Activated T-cell treated with anti-CD3 and anti-CD28 coated beads for 1 hour (primary cell): Measurements from ENCODE around the gene RUSF1.
"Not testable (repeated sequence)": the region's sequence is repeated elsewhere in the genome, so short reads cannot be mapped to it uniquely, and the experiment has no call there.

Experiments used
- DNase-seq: peaks from one replicate; pipeline ENCODE4 v3.0.0-alpha.2; 2020; ENCODE audit warnings: low read depth

Gene RUSF1

DNA sequence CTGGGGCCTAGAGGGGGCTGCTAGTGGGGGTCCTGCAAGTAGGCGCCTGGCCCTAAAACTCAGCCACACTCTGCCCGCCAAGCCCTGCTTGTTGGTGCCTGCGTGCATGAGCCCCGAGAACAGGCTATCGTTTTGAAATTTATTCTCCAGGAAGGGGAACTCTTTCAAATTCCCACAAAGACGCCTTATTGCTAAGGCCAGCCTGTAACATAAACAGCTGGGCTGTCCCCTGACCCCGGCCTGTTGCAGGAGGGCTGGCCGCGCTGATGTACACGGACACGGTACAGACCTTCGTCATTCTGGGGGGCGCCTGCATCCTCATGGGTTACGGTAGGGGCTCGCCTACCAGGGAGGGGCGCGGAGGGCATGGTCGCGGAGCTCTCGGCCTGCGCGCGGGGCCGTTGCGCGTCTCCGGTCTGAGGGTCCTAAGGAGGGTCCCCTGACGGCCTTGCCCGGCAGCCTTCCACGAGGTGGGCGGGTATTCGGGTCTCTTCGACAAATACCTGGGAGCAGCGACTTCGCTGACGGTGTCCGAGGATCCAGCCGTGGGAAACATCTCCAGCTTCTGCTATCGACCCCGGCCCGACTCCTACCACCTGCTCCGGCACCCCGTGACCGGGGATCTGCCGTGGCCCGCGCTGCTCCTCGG, 21.0 kb downstream of the RUSF1 start:
- no peak for DNase-seq

DNA sequence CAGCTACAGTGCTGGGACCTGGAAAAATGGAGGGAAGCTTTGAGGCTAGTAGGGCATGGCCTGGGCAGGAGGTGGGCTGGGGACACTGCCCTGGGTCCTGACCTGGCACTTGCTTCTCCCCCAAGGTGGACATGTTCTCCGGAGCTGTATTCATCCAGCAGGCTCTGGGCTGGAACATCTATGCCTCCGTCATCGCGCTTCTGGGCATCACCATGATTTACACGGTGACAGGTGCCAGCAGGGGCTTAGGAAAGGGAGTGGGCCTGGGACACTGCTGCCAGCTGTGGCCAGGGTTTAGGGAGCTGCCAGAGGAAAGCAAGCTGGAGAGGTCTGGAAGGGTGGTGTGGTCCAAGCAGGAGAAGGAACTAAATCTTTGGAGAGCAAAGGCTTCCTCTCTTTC, 22.1 kb downstream of the RUSF1 start:
- DNase-seq: no peak

DNA sequence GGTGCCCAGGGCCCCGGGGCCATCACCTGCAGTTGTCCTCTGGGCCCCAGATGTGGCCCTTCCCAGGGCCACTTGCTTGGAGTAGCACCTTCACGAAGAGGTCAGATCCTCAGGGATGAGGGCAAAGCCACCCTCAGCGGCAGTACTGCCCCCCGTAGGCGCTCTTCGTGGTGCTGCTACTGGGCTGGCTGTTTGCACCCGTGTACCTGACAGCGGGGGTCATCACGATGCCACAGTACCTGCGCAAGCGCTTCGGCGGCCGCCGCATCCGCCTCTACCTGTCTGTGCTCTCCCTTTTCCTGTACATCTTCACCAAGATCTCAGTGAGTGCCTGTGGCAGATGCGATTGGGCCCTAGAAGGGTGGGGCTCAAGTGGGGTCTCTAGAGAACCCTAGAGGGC, 22.6 kb downstream of the RUSF1 start:
- no peak for DNase-seq

DNA sequence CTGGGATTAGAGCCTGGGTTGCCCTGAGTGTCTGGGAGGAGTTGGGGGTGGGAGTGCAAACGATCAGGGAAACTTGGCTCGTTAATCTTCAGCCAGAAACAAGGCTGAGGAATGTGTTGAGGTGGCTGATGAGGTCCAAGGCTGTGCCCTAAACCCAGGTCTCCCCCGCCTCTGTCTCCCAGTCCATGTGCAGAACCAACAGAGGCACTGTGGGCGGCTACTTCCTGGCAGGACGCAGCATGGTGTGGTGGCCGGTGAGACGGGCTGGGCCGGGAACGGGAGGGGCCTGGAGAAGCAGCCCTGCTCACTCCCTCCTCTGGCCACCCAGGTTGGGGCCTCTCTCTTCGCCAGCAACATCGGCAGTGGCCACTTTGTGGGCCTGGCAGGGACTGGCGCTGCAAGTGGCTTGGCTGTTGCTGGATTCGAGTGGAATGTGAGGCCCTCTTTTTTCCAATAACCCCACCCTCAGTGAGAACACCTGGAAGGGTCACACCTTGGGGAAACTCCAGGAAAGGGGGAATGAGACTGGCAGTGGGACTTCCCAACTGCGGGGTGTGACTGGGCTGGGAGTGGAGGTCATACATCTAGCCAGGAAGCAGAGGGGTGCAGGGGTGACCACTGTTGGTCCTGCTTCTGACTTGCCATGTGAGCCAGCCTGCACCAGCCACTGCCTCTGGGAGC, 23.6 kb downstream of the RUSF1 start:
- no peak for DNase-seq

DNA sequence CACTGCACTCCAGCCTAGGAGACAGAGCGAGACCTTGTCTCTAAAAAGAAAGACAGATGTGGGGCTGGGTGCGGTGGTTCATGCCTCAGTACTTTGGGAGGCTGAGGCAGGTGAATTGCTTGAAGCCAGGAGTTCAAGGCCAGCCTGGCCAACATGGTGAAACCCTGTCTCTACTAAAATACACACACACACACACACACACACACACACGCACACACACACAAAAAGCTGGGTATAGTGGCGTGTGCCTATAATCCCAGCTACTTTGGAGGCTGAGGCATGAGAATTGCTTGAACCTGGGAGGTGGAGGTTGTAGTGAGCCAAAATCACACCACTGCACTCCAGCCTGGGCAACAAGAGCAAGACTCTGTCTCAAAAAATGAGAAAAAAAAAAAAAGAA, 24.1 kb downstream of the RUSF1 start:
- DNase-seq: not testable (repeated sequence)

DNA sequence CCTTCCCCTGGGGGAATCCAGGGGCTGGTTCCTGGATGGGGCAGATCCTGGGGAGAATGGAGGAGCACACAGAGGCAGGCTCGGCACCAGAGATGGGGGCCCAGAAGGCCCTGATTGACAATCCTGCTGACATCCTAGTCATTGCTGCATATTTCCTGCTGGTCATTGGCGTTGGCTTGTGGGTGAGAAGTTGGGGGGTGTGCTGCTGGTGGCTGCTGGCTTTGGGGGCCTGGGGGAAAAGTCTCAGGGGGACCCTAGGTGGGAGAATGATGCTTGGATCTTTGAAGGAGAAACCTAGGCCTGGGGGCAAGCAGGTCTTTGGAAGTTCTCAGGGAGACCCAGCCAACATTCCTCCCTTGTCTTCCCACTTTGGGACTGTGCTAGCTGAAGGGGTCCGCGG, 25.1 kb downstream of the RUSF1 start, which contains the start of gene SLC5A2:
TSS of gene SLC5A2 (plus strand) at position 43 of the 400 bp plus-strand sequence. CDS start at position 57, 14 bp downstream.
- DNase-seq: no peak

DNA sequence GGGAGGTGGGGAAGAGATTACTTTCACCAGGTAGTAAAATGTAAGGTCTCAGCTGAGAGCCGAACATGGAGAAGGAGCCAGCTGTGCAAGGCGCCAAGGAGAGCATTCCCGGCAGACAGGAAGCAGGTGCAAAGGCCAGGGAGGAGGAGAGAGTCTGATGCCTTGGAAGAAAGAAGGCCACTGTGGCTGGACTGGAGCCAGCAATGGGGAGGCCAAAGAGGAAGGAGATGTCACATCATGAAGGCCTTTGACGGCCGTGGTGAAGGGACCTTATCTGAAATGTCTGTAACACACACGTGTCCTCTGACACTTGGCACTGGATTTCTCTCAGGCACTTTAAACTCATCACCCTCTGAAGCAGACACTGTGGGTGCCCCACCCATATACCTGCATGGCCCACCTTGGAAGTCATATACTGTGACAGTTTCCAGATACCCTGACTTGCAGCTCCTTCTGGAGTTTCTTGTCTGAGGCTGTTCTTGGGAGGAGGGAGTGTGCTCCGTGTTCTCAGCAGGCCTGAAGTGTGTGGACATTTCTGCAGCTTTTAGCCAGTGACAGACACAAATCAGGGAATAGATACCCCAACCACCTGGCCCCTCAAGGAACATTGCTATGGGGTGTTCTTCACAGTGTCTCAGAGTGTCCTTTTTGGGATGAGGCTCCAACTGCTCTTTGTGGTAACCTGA, 27.2 kb downstream of the RUSF1 start:
- DNase-seq: no peak

DNA sequence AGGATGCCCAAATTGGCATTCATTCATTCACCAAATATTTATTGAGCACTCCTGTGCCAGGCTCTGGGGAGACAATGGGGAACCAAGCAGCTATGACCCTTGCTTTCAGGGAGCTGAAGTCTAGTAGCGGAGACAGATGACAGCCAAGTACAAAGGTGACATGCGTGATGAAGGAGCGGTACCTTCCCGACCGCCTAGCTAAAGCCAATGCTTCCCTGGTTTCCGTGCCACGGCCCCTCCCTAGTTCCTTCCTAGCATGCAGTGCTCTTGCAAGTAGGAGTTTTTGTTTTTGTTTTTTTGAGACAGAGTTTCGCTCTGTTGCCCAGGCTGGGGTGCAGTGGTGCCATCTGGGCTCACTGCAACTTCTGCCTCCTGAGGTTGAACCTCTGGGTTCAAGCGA, 28.4 kb downstream of the RUSF1 start:
- DNase-seq: no peak

DNA sequence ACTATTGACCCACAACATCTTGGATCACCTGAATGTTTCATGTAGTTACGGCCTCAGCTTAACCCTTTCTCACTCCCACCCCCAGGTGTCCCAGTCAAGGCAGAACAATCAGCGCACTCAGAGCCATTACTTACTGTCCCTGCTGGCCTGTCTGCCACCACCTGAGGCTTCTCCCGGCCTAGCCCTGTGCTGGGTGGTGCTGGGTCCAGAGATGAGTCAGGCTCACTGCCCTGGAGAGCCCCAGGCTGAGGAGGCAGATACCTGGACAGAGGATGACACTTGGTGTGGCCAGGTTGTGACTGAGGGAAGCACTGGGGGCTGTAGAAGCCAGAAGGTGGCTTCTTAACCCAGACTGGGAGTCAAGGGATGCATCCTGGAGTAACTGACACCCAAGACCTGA, 29.2 kb downstream of the RUSF1 start:
- no peak for DNase-seq

DNA sequence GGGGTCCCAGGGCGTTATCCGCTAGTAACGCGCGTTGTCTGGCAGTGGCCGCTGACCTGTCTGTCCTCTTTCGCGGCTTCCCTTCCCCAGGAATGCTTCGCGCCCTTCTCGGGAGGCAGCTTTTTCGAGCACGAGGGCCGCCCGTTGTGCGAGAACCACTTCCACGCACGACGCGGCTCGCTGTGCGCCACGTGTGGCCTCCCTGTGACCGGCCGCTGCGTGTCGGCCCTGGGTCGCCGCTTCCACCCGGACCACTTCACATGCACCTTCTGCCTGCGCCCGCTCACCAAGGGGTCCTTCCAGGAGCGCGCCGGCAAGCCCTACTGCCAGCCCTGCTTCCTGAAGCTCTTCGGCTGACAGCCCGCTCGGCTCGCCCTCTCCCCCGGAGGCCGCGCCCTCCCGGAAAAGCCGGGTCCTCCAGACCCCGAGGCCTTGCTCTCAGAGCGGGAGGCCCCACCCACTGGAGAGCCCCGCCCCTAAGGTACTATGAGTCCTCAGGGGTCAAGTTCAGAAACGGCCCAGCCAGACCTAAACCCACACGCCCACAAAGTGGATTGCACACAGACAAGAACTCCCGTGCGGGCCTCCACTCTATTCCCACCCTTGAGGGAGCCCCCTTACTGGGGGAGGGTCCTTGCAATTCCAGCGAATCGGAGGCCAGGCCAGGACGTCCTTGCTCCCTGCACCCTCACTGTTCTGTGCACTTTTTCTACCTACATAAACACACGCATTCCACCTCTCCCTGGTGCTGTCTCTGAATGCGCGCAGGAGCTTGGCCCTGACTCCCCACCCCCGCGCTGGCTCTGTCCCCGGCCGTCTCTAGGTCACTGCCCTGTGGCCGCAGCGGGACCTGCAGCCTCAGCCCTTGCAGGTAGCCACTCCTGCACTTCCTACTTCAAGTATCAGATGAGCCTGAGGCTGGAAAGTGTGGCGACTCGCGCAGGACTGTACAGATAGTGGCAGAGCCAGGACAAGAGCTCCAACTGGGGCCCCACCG, 30.7 kb downstream of the RUSF1 start:
- DNase-seq: no peak

DNA sequence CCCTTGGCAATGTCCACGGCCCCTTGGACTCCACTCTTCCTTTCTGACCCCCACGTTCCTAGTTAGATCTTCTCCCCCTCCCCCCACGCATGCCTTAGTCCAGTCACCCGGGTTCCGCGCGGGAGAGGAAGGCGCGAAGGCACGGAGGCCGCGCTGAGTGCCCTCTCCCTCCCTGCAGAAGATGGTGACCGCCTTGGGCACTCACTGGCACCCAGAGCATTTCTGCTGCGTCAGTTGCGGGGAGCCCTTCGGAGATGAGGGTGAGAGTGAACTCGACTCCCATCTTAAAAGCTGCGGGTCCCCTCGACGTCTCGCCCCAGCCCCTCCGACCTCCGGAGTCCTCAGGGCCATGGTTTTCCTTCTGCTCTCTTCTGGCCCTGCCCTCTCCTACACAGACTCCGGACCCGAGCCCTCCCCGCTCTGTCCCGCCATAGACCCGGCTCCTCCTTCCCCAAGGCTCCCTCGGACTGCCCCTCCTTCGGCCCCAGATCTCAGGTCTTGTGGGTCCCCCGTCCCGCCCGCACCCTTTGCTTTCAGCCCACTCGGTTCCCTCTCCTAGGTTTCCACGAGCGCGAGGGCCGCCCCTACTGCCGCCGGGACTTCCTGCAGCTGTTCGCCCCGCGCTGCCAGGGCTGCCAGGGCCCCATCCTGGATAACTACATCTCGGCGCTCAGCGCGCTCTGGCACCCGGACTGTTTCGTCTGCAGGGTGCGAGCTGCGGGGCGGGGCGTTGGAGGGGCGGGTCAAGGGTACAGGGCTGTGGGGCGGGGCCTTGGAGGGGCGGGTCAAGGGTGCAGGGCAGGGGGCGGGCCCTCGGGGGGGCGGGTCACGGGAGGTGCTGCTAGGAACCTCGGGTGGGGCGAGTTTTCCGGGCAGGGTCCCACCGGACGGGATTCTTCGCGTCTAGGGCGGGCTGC, 31.6 kb downstream of the RUSF1 start:
- peak; percentile 92 for DNase-seq

DNA sequence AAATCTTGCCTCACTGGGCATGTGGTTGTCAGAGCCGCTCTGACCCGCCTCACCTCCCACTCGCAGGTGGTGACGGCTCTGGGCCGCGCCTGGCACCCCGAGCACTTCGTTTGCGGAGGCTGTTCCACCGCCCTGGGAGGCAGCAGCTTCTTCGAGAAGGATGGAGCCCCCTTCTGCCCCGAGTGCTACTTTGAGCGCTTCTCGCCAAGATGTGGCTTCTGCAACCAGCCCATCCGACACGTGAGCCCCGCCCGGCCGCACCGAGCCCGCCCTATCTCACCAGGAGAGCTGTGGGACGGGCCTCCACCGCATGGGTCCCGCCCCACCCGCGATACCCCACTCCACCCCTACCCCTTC, 32.3 kb downstream of the RUSF1 start:
- no peak for DNase-seq

DNA sequence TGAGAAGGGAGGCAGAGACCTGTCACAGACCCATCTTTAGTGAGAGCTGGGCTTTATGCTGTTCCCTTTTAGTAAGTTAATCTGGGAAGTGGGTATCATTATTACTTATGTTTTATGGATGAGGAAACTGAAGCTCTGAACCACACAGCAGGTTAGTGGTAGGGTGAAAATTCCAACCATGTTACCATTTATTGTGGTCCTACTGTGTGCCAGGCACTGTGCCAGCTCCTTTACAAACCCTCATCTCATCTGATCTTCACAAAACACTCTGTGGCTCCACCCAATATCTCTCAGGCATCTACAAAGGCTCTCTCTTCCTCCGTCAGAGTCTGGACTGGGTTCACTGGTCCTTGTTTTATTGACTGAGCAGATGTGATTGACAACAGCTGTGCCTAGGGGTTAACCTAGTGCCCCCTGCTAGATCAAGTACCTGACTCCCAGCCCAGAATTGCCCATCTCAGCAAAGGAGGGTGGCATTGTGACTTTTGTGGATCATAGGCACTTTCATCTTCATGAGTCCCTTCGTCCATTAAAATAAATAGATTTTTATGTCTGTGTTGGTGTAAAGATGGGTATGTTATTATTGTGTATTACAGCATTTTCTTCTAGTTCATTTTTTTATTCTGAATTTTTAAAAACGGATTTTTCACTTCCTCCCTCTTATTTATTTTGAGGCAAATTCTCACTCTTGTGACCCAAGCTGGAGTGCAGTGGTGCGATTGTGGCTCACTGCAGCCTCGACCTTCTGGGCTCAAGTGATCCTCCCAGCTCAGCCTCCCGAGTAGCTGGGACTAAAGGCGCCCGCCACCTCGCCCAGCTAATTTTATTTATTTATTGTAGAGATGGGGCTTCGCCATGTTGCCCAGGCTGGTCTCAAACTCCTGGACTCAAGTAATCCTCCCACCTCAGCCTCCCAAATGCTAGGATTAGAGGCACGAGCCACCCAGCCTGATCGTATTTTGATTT, 33.1 kb downstream of the RUSF1 start:
- no peak for DNase-seq

DNA sequence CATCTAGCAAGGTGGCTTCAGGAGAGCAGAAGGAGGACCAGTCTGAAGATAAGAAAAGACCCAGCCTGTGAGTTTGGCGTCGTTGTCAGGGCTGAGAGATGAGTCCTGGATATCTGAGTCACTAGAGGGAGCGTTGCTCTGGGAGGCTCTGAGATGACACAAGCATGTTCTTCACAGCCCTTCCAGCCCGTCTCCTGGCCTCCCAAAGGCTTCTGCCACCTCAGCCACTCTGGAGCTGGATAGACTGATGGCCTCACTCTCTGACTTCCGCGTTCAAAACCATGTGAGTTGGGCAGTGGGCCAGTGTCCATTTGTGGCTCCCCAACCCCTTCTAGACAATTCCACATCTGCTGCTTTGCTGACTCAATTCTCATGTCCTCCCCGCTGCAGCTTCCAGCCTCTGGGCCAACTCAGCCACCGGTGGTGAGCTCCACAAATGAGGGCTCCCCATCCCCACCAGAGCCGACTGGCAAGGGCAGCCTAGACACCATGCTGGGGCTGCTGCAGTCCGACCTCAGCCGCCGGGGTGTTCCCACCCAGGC, 33.9 kb downstream of the RUSF1 start:
- no peak for DNase-seq

DNA sequence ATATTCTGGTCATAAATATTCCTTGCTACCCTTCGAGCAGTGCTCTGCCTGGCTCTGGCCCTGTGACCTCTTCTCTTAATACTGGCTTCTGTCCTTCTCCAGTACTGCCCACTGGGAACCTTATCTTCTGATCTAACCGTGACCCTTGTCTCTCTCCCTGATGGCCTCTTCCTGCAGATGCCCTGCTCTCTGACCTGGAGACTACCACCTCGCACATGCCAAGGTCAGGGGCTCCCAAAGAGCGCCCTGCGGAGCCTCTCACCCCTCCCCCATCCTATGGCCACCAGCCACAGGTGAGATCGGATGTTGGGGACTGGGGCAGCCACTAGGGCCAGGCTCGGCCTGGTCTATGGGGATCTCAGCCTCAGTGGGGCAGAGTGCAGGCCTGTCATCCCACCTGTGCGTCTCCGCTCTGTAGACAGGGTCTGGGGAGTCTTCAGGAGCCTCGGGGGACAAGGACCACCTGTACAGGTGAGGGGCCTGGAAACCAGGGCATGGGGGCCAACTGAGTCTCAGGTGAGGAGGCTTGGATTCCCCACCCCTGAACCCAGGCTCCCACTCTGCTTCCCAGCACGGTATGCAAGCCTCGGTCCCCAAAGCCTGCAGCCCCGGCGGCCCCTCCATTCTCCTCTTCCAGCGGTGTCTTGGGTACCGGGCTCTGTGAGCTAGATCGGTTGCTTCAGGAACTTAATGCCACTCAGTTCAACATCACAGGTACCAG, 34.8 kb downstream of the RUSF1 start:
- no peak for DNase-seq

DNA sequence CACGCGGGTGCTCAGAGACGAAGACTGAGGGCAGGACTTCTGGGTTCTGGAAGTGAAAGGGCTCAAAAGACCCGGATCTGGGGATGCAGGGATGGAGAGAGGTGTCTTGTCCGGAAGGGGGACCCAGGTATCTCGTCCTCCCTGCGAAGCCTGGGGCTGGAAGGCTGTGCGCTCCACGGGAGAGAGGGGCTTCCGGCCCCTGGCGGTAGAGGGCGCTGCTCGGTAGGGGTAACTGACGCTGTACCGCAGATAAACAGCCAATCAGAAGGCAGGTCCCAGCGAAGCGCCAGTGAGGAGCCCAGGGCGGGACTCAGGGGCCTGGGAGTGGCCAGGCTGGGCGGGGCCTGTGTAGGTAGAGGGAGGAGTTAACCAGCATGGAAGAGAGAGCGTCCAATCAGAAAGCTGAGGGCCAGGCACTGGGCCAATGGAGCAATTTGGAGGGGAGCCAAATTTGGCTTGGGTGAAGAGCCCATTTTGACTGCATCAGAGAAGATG, 35.4 kb downstream of the RUSF1 start:
- DNase-seq: no peak

DNA sequence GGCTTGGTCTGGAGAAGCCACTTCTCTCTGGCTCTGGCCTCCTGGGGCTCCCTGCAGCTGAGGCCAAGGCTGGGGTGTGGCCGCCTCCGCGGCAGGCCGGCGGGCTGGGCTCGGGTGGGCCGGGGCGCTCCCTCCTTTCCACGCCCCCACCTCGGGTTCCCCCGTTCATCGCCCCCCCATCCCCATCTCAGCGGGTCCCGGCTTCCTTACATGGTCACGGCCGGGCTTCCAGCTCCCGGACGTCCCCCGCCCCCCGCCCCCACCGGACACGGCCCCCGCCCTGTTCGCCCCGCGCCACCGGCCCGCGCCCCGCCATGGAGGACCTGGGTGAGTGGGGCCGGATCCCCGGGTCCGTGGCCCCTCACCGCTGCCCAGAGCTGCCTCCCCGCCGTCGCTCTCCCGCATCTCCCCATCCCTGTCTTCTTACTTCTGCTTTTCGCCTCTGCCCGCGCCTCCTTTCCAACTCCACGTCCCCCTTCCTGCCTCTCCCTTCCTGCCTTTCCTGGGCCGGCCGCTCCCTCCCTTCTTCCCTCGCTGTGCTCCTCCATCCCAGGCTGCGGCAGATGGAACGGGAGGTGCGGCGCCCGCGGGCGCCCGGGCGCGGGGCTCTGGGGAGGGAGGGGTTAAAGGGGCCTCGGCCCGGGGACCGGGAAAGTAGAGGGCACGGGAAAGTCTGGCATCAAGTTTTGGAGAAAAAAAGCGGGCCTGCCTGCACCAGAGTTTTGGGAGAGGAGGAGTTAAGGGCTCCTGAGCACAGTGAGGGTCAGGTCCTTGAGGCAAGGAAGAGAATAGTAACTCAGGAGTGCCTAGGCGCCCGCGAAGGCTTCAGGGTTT, 36.1 kb downstream of the RUSF1 start, which contains the start of gene TGFB1I1:
TSS of gene TGFB1I1 (plus strand) at position 278 of the 834 bp plus-strand sequence. CDS start at position 315, 37 bp downstream.
- DNase-seq: no peak
